ENCODE measurements around the gene PTPRU.

GRCh38 chr1:29221296-29221695, 15.0 kb upstream of the PTPRU start:
- TF ChIP-seq CTCF (IDR thresholded peaks at IDR 0.05) (no peak), EP300 (IDR thresholded peaks at IDR 0.05) (no peak)

Measured in suprapubic skin (tissue), 3 donors.